Endothelial cell of umbilical vein (primary cell): ENCODE measurements around the gene TET2. TPM values are rescaled to one million over a fixed set of nuclear protein-coding genes. Genes with fewer than 3 reads are reported as not detected.

ENCODE experiments used
- BruUV-seq: library from RNA; stranded (reverse); fragments of 400-500 nt; replicated peaks from 2 replicates; lab custom pipeline; 2021; lab: Mats Ljungman, UMichigan
- CTCF ChIA-PET: fragments of 300-600, 350-600 bp; sonication (Branson Sonifier 250); formaldehyde crosslinking; loops from one replicate; lab custom pipeline; 2021; ENCODE audit warnings: antibody characterized with exemption, inconsistent platforms; lab: Charles Lee
- POLR2A ChIA-PET: fragments of 300-600, 350-600 bp; sonication (Branson Sonifier 250); formaldehyde crosslinking; loops from one replicate; lab custom pipeline; 2021; ENCODE audit warnings: antibody characterized with exemption, inconsistent platforms; lab: Charles Lee
- DNase-seq: peaks from one replicate; pipeline ENCODE4 v3.0.0-alpha.2; 2011; ENCODE audit warnings: low read depth, low spot score
- FAIRE-seq: peaks from 2 replicates; lab custom pipeline; 2011; peaks lifted over from hg19 to GRCh38; lab: Jason Lieb, UNC
- H2AFZ ChIP-seq: 2 replicates; pipeline ENCODE4 v1.6.0; 2012; ENCODE audit warnings: low read depth, low read length, control low read depth, inconsistent platforms
- H3K27ac ChIP-seq: 2 replicates; pipeline ENCODE4 v1.5.1; 2011; ENCODE audit warnings: low read depth, mild to moderate bottlenecking, control low read depth, low read length, moderate library complexity; ENCODE audit not compliant: insufficient read depth
- H3K27me3 ChIP-seq, 2 experiments: 2 replicates each; pipeline versions ENCODE4 v1.6.0 to v1.6.1; 2011; ENCODE audit warnings: low read length in 2 of 2, mixed read lengths in 1 of 2; ENCODE audit not compliant: control insufficient read depth in 2 of 2, insufficient read depth in 2 of 2
- H3K36me3 ChIP-seq, 2 experiments: 2 replicates in 1 of 2; 3 replicates in 1 of 2; pipeline ENCODE4 v1.5.1; 2011; ENCODE audit warnings: low read length in 2 of 2, mild to moderate bottlenecking in 1 of 2, moderate library complexity in 1 of 2; ENCODE audit not compliant: control insufficient read depth in 2 of 2, insufficient read depth in 2 of 2; ENCODE audit errors: extremely low read depth in 1 of 2
- H3K4me1 ChIP-seq: 3 replicates; pipeline ENCODE4 v1.5.1; 2011; ENCODE audit warnings: mild to moderate bottlenecking, low read length; ENCODE audit not compliant: control insufficient read depth, insufficient read depth; ENCODE audit errors: extremely low read depth
- H3K4me2 ChIP-seq: 2 replicates; pipeline ENCODE4 v1.6.1; 2011; ENCODE audit warnings: low read length, control low read depth, mixed read lengths; ENCODE audit not compliant: insufficient read depth
- H3K4me3 ChIP-seq, 3 experiments: fragments of 200-600 bp in 1 of 3; sonication (generic), shearing (Covaris generic) in 1 of 3; replicated peaks in 1 of 3; 2 replicates each; pipeline ENCODE4 v1.5.1; 2011 to 2016; ENCODE audit warnings: control low read depth in 3 of 3, low read length in 3 of 3, mild to moderate bottlenecking in 2 of 3, inconsistent platforms in 1 of 3, low read depth in 1 of 3, moderate library complexity in 1 of 3; ENCODE audit not compliant: insufficient read depth in 1 of 3
- H3K79me2 ChIP-seq: 2 replicates; pipeline ENCODE4 v1.6.0; 2012; ENCODE audit warnings: low read length, inconsistent platforms; ENCODE audit not compliant: control insufficient read depth, insufficient read depth
- H3K9ac ChIP-seq: replicated peaks from 2 replicates; pipeline ENCODE3; 2011; ENCODE audit warnings: low read length, control low read depth; ENCODE audit not compliant: insufficient read depth; ENCODE audit errors: extremely low read depth
- H3K9me1 ChIP-seq: replicated peaks from 3 replicates; pipeline ENCODE4 v1.6.0; 2011; ENCODE audit warnings: mild to moderate bottlenecking, low read length; ENCODE audit not compliant: control insufficient read depth, insufficient read depth; ENCODE audit errors: extremely low read depth
- H3K9me3 ChIP-seq: replicated peaks from 2 replicates; pipeline ENCODE4 v1.5.1; 2012; ENCODE audit warnings: low read length, inconsistent platforms; ENCODE audit not compliant: control insufficient read depth, insufficient read depth
- H4K20me1 ChIP-seq: replicated peaks from 2 replicates; pipeline ENCODE3; 2011; ENCODE audit warnings: mild to moderate bottlenecking, low read length; ENCODE audit not compliant: control insufficient read depth, insufficient read depth; ENCODE audit errors: extremely low read depth
- CTCF ChIP-seq, 2 donors: IDR thresholded peaks; 1 replicate in 1 of 2; 2 replicates in 1 of 2; pipeline ENCODE4 v1.5.1; 2011; ENCODE audit warnings: low read length in 2 of 2, mild to moderate bottlenecking in 2 of 2, moderate library complexity in 2 of 2, control low read depth in 1 of 2, inconsistent platforms in 1 of 2, low read depth in 1 of 2; ENCODE audit not compliant: insufficient read depth in 1 of 2; ENCODE audit errors: extremely low read depth in 1 of 2
- EZH2 ChIP-seq: IDR thresholded peaks from 2 replicates; pipeline ENCODE4 v1.6.1; 2012; ENCODE audit warnings: borderline replicate concordance, low read depth, mild to moderate bottlenecking, moderate library complexity, low read length, inconsistent platforms; ENCODE audit not compliant: severe bottlenecking
- FOS ChIP-seq: IDR thresholded peaks from 2 replicates; pipeline ENCODE4 v1.6.1; 2011; ENCODE audit warnings: mild to moderate bottlenecking, low read length, moderate library complexity, borderline replicate concordance; ENCODE audit not compliant: insufficient read depth
- GATA2 ChIP-seq: IDR thresholded peaks from 2 replicates; pipeline ENCODE4 v1.7.0; 2011; ENCODE audit warnings: low read depth, mild to moderate bottlenecking, moderate library complexity, mixed read lengths, low read length; ENCODE audit not compliant: insufficient read length, insufficient read depth
- JUN ChIP-seq: IDR thresholded peaks from 2 replicates; pipeline ENCODE4 v1.6.1; 2011; ENCODE audit warnings: borderline replicate concordance, low read depth; ENCODE audit not compliant: insufficient read length, insufficient read depth
- MAX ChIP-seq: IDR thresholded peaks from 2 replicates; pipeline ENCODE4 v1.6.1; 2011; ENCODE audit not compliant: insufficient read depth, insufficient read length
- MYC ChIP-seq: IDR thresholded peaks from one replicate; pipeline ENCODE4 v1.6.1; 2011; ENCODE audit warnings: mild to moderate bottlenecking, low read depth, low read length
- POLR2A ChIP-seq: IDR thresholded peaks from 2 replicates; pipeline ENCODE4 v1.6.1; 2012; ENCODE audit warnings: low read depth, mild to moderate bottlenecking, control low read depth, low read length
- POLR2AphosphoS5 ChIP-seq: IDR thresholded peaks from 2 replicates; pipeline ENCODE4 v1.6.1; 2012; ENCODE audit warnings: low read depth, mild to moderate bottlenecking, control low read depth, low read length, moderate library complexity; ENCODE audit not compliant: insufficient read depth
- dilution Hi-C: fragments of 300-500 bp; cut with MboI; formaldehyde crosslinking; loops from one replicate; pipeline ENCODE4 v1.15.0; 2019; ENCODE audit warnings: low sequenced_read_pairs; ENCODE audit not compliant: extremely low pct_ligation_motif_present
- intact Hi-C: fragments of 100-400 bp; cut with micrococcal nuclease; formaldehyde crosslinking; loops from one replicate; pipeline ENCODE4 v1.10.0; 2022
- polyA plus RNA-seq, 4 experiments: library from polyadenylated mRNA; depleted of rRNA in 3 of 4; stranded (reverse) in 3 of 4; unstranded in 1 of 4; fragments of >200 nt; gene quantifications; 2 replicates each; pipeline versions ENCODE4 v1.2.1 to v1.2.3, GENCODE V29; 2011 to 2012; ENCODE audit warnings: missing spikeins in 1 of 4
- total RNA-seq: library from RNA; stranded (reverse); gene quantifications from 2 replicates; pipeline ENCODE4 v1.2.3, GENCODE V29; 2021

TET2 gene
- total and polyA plus RNA-seq, 2 donors (not counting 3 experiments of a cell fraction or from before 2014, with no cell fraction given): 4.8 to 17.5 TPM

- POLR2A ChIA-PET: no interaction called here
- no TSS peak for BruUV-seq
- dilution Hi-C loops: no loop called here
Observed at GRCh38 chr4:105112274-105112673, 34.4 kb upstream of the TET2 start.

More at GRCh38 chr4:105112274-105112673, 34.4 kb upstream of the TET2 start:
- TF ChIP-seq MAX: no peak
- no peak for TF ChIP-seq POLR2A
- no peak for TF ChIP-seq MYC
- TF ChIP-seq EZH2: no peak
- TF ChIP-seq JUN: no peak
- no peak for TF ChIP-seq FOS
- no peak for TF ChIP-seq POLR2AphosphoS5
- no peak for TF ChIP-seq CTCF (IDR thresholded peaks at IDR 0.05; ENCODE audit: extremely low read depth in 1 of 2, insufficient read depth in 1 of 2, low read depth in 1 of 2, low read length in 2 of 2)
- TF ChIP-seq GATA2: no peak
- H3K27me3 ChIP-seq: no peaks in the 10 kb centered on the region
- CTCF ChIA-PET: no interaction called here
- H3K4me1 ChIP-seq: no peaks in the 10 kb centered on the region
- intact Hi-C loops: no loop called here
- H3K9me1 ChIP-seq: no peaks in the 10 kb centered on the region
- H3K36me3 ChIP-seq: no peaks in the 10 kb centered on the region
- no peaks in the 10 kb centered on the region for H3K79me2 ChIP-seq
- H3K27ac ChIP-seq: no peak overlapping the region
- H4K20me1 ChIP-seq: no peaks in the 10 kb centered on the region
- H3K4me3 ChIP-seq: no peak overlapping the region
- no peaks in the 10 kb centered on the region for H3K9me3 ChIP-seq
- no peak overlapping the region for H3K9ac ChIP-seq
- H3K4me2 ChIP-seq: no peak overlapping the region
- H2AFZ ChIP-seq: no peak overlapping the region
- FAIRE-seq (no peak), DNase-seq (no peak)
